Measurements from ENCODE around the gene MRNIP.

- TF ChIP-seq CTCF (IDR thresholded peaks at IDR 0.05) (no peak), POLR2A (IDR thresholded peaks at IDR 0.05) (no peak)
Observed at GRCh38 chr5:179802950-179803562, 55.6 kb downstream of the MRNIP start.

Measured in lower leg skin (tissue), 3 donors.